Ectodermal cell (in vitro differentiated cells): ENCODE data around the gene OGDHL.

Experiments used
- H3K27ac ChIP-seq: 2 replicates; pipeline ENCODE4 v1.7.0; 2013; ENCODE audit warnings: mild to moderate bottlenecking, low read depth, low read length; ENCODE audit not compliant: insufficient read depth, poor library complexity, severe bottlenecking
- H3K27me3 ChIP-seq: 2 replicates; pipeline ENCODE4 v1.7.0; 2013; ENCODE audit warnings: mild to moderate bottlenecking, low read length; ENCODE audit not compliant: insufficient read depth, control insufficient read depth, poor library complexity, severe bottlenecking
- H3K36me3 ChIP-seq: one replicate; pipeline ENCODE4 v1.7.0; 2013; ENCODE audit warnings: low read length; ENCODE audit not compliant: control insufficient read depth, insufficient read depth
- H3K4me1 ChIP-seq: one replicate; pipeline ENCODE4 v1.7.0; 2013; ENCODE audit warnings: low read length; ENCODE audit not compliant: control insufficient read depth, insufficient read depth
- H3K4me3 ChIP-seq: 2 replicates; pipeline ENCODE4 v1.7.0; 2013; ENCODE audit warnings: low read depth, low read length, control low read depth; ENCODE audit not compliant: insufficient read depth
- H3K9me3 ChIP-seq: 2 replicates; pipeline ENCODE4 v1.7.0; 2013; ENCODE audit warnings: mild to moderate bottlenecking, low read length, moderate library complexity; ENCODE audit not compliant: control insufficient read depth
- WGBS, 2 experiments: methylation state at CpG; one replicate each; pipeline ENCODE4 v1.1.7; 2013; ENCODE audit warnings: missing lambda C conversion rate in 2 of 2; 5-methylcytosine and 5-hydroxymethylcytosine counted together

OGDHL gene

GRCh38 chr10:49700211-49700610 is 61.9 kb downstream of the OGDHL start:
- no peaks in the 10 kb centered on the region for H3K4me1 ChIP-seq
- WGBS, 2 experiments: 91 to 93% methylated on average over 3 of the region's 3 CpGs

DNA sequence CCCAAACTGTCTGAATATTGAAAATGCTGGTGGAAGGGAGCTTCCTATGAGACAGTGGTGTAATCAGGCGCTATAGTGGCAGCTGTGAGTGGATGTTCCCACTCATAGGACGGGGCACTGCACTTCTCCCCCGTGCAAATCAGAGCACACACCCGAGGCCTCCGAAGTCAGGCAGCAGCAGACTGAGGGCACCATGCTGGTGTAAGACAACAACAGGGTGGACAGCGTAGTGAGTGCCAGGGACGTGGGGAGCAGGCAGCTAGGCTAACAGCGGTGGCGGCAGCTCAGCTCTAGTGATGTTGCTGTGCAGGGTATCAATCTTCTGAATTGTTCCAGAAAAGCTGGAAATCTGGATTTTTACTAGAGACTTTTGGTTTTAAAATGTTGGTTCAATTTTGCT is 63.4 kb downstream of the OGDHL start:
- Histone ChIP-seq H3K27ac (no peak overlapping the region), H3K4me1 (no peaks in the 10 kb centered on the region), H3K27me3 (no peaks in the 10 kb centered on the region), H3K9me3 (no peaks in the 10 kb centered on the region), H3K4me3 (no peak overlapping the region), H3K36me3 (no peaks in the 10 kb centered on the region)
- WGBS, 2 experiments: 86% methylated on average over 9 of the region's 9 CpGs

More at GRCh38 chr10:49700211-49700610, 61.9 kb downstream of the OGDHL start:
- H3K27ac ChIP-seq: no peak overlapping the region
- no peaks in the 10 kb centered on the region for H3K9me3 ChIP-seq
- no peak overlapping the region for H3K4me3 ChIP-seq
- H3K27me3 ChIP-seq: no peaks in the 10 kb centered on the region
- no peaks in the 10 kb centered on the region for H3K36me3 ChIP-seq

DNA sequence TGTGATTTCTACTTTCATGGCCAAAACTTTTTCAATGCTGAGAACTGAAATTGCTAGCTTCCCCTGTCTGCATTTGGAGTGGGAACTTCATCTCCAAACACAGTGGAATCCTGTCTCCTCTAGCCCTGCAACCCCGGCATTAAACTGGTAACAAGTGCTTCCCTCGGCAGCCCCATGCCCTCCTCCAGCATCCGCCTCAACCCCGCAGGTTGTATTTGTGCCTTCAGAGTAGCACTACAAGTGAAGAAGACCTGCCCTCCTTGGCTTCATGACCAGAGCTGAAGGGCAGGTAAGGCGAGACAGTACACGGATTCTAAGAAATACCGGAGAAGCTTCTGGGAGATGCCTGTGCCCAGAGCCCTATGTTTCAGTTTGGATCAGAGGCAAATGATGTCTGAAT is 65.8 kb downstream of the OGDHL start:
- H3K27me3 ChIP-seq: peaks cover 4% of the 10 kb centered on the region
- H3K4me1 ChIP-seq: no peaks in the 10 kb centered on the region
- no peak overlapping the region for H3K4me3 ChIP-seq
- H3K27ac ChIP-seq: no peak overlapping the region
- 88 to 92% methylated on average over 7 of the region's 7 CpGs for WGBS, 2 experiments
- H3K36me3 ChIP-seq: no peaks in the 10 kb centered on the region
- H3K9me3 ChIP-seq: no peaks in the 10 kb centered on the region

DNA sequence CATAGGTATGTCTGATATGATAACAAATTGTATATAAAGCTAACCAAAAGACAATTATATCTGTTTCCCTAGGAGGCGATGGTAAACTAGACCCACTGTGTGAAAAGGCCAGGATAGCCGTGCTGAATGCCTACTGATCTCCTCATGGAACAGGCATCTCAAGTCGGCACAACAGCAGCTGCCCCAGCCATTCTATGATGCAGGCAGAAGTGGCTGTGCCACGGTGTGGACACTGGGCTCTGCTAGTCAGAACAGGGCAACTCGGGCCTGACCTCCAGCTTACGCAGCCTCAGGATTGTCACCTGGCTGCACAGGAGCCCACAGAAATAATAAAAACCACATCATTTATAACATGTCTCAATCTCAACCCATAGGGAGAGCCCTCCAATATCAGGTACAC is 67.7 kb downstream of the OGDHL start:
- H3K27ac ChIP-seq: no peak overlapping the region
- H3K4me1 ChIP-seq: peaks cover 10% of the 10 kb centered on the region
- 90 to 91% methylated on average over 6 of the region's 6 CpGs for WGBS, 2 experiments
- no peak overlapping the region for H3K4me3 ChIP-seq
- H3K36me3 ChIP-seq: no peaks in the 10 kb centered on the region
- no peaks in the 10 kb centered on the region for H3K9me3 ChIP-seq
- peaks cover 22% of the 10 kb centered on the region for H3K27me3 ChIP-seq

- Histone ChIP-seq H3K4me1 (peaks cover 23% of the 10 kb centered on the region), H3K9me3 (no peaks in the 10 kb centered on the region), H3K36me3 (no peaks in the 10 kb centered on the region), H3K27me3 (peaks cover 41% of the 10 kb centered on the region), H3K27ac (no peak overlapping the region), H3K4me3 (no peak overlapping the region)
- WGBS, 2 experiments: 78 to 79% methylated on average over 9 of the region's 9 CpGs
These were observed 70.5 kb downstream of the OGDHL start for GRCh38 chr10:49691588-49691987.

- Histone ChIP-seq H3K4me3 (no peak overlapping the region), H3K27ac (no peak overlapping the region), H3K36me3 (no peaks in the 10 kb centered on the region), H3K27me3 (peaks cover 41% of the 10 kb centered on the region), H3K4me1 (peaks cover 23% of the 10 kb centered on the region), H3K9me3 (no peaks in the 10 kb centered on the region)
- WGBS, 2 experiments: 9 to 10% methylated on average over 12 of the region's 12 CpGs
These were observed 71.3 kb downstream of the OGDHL start for GRCh38 chr10:49690698-49691356.

GRCh38 chr10:49689882-49690510 is 72.1 kb downstream of the OGDHL start:
- no peaks in the 10 kb centered on the region for H3K36me3 ChIP-seq
- H3K9me3 ChIP-seq: no peaks in the 10 kb centered on the region
- H3K4me1 ChIP-seq: peaks cover 23% of the 10 kb centered on the region
- peaks cover 41% of the 10 kb centered on the region for H3K27me3 ChIP-seq
- no peak overlapping the region for H3K4me3 ChIP-seq
- H3K27ac ChIP-seq: no peak overlapping the region
- 4 to 6% methylated on average over 11 to 12 of the region's 12 CpGs for WGBS, 2 experiments

GRCh38 chr10:49688920-49689319 is 73.2 kb downstream of the OGDHL start:
- H3K4me1 ChIP-seq: peaks cover 23% of the 10 kb centered on the region
- peaks cover 41% of the 10 kb centered on the region for H3K27me3 ChIP-seq
- no peaks in the 10 kb centered on the region for H3K9me3 ChIP-seq
- H3K27ac ChIP-seq: no peak overlapping the region
- no peak overlapping the region for H3K4me3 ChIP-seq
- no peaks in the 10 kb centered on the region for H3K36me3 ChIP-seq
- WGBS, 2 experiments: 15 to 16% methylated on average over 5 to 7 of the region's 7 CpGs

- WGBS, 2 experiments: 25 to 29% methylated on average over 8 of the region's 8 CpGs
- Histone ChIP-seq H3K36me3 (no peaks in the 10 kb centered on the region), H3K9me3 (no peaks in the 10 kb centered on the region), H3K27me3 (peaks cover 41% of the 10 kb centered on the region), H3K27ac (no peak overlapping the region), H3K4me1 (peaks cover 23% of the 10 kb centered on the region), H3K4me3 (no peak overlapping the region)
These were observed 73.8 kb downstream of the OGDHL start for GRCh38 chr10:49688261-49688846.

GRCh38 chr10:49686651-49687050 is 75.5 kb downstream of the OGDHL start:
- peaks cover 37% of the 10 kb centered on the region for H3K27me3 ChIP-seq
- H3K4me3 ChIP-seq: no peak overlapping the region
- no peak overlapping the region for H3K27ac ChIP-seq
- no peaks in the 10 kb centered on the region for H3K9me3 ChIP-seq
- H3K4me1 ChIP-seq: peaks cover 23% of the 10 kb centered on the region
- WGBS, 2 experiments: 80 to 85% methylated on average over 4 of the region's 4 CpGs
- H3K36me3 ChIP-seq: no peaks in the 10 kb centered on the region
